GM18861 (cell line): Measurements from ENCODE around the gene CERS6.

Experiments
- ATAC-seq: cut with Tn5 transposase; IDR thresholded peaks from one replicate; pipeline ENCODE4 v1.9.1; 2021; ENCODE audit not compliant: unreplicated experiment

Gene CERS6

DNA sequence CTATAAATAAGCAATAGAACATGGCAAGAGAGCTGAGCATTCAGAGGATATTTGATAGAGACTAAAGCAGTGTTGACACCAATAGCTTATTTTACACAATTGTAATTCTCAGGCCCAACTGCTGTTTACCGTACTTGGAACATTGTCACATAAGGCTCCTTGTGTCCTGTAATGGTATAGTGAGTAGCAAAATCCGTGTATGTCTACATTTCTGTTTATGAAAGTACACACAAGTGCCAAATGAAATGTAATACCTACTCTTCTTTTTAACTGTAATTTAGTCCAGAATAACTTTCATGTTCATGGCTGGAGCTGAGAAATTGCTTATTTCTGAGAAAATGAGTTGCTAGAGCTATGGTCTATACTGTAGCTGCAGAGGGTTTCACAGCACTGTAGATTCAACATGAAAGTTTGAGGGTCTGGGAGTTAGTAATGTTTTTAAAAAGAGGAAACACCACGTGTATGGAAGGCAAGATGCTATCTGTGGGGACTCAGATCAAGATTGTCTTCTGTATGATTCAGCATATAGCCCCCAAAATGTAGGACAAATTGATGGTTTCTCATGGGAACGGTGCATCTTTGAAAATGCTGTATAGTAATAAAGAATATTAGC lies 236.2 kb downstream of the CERS6 start:
- no peak for ATAC-seq

DNA sequence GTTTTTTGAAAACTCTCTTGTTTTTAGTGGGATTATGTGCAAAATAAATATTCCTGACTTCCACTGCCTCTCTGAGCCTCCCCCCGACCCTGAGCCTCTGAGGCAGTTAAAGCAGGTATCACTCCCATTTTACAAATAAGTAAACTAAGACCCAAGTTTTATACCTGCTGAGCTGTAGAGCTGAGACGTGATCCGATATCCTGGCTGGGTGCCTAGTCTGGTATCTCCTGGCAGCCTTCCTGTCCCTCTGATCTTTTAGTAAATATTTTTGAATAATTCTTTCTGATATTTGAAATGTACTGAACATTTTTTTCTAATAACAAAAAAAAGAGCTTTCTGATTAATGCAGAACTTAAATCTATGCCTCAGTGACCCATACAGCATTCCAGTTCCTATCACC lies 238.1 kb downstream of the CERS6 start:
- ATAC-seq = no peak

DNA sequence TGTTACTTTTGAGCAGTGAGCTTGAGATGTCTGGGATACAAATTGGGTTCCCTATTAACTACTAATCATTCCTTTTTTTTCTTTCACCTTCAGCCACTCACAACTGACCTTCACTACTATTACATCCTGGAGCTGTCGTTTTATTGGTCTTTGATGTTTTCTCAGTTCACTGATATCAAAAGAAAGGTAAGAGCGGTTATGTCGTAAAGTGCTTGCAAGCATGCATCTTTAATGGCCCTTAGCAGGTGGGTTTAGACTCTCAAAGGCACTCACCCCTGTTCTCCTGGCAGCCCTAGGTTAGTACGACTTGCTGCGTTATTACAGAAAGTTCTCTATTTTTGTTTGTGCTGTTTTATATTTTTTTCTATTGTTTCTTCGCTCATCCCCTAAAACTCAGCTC lies 238.8 kb downstream of the CERS6 start:
- no peak for ATAC-seq

DNA sequence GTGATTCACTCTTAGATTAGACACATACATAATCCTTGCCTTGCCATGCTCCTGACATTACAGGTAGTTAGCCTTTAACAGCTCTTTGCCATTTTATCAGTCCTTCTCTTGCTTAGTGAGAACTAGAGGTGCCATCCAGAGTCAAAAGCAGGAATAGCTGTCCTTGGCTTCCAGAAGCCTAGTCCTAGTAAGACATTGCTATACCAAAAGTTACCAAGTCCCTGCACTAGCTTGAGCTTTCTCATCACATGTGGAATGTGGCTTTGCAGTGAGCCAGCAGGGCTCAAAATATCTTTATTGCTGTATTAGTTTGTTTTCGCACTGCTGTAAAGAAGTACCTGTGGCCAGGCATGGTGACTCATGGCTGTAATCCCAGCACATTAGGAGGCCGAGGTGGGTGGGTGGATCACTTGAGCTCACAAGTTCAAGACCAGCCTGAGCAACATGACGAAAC lies 241.6 kb downstream of the CERS6 start:
- no peak for ATAC-seq

DNA sequence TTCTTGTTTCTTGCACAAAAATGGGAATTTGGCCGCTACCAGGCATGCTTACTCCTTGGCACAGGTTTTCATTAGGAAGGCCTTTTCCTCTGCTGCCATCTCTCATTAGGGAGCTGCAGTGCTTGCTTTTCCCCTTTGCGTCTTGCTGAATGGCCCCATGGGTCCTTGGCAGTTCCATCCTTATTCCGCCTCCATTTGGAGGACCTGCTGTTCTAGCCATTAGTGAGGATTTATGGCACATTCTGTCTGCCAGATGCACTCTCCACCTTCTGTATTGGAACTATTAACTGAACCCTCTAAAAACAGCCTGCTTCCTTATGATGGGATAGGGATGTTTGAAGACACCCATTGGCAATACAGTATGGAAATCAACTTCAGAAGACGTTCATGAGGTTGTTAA lies 242.9 kb downstream of the CERS6 start:
- ATAC-seq = no peak

DNA sequence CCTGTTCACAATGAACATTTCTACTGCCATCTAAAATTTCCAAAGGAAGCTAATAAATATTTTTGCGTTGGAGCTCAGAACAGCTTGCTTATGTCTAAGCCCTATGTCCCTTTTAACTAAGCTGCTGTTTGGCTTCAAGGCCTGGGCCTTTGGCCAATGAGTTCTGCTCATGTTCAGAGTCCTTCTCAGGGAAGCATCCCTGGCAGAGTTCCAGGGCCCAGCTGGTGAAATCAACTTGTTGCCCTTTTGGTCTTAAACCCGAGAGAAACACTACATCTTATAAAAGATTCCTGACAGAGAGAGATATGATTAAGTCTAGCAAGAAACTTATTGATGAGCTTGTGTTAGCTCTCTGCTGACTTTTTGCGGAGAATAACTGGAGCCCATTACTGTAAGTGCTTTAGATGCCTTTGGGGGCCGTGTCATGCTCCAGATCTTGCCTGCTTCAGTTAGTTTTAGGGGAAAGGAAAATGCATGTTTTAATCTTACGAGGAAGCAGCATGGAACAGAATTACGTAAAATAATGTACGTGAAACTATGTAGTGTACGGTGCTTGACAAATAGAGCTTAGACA lies 243.9 kb downstream of the CERS6 start:
- ATAC-seq = no peak

DNA sequence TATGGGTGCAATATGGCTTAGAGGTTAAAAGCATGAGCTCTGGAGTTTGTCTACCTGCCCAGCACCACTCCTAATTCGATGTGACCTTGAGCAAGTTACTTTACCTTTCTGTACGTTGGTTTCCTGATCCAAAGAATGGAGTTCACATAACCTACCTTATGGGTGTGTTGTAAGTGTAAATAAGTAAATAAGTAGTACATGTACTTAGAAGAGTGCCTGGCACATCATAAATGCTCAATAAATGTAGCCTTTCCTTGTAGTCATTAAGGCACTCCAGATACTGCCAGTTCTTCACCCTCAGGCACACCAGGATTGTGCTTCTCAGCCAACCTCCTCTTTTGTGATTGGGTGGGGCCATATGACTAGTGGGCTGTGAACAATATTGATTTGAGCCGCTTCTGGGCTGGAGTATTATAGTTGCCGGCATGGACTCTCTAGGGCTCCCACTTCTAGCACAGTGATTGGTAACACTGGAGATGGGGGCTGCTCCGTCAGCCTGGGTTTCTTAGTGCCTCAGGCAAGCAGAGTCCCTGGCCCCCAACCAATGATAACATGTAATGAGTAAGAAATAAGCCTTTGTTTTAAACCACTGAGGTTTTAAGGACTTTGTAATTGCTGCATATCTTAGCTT lies 244.7 kb downstream of the CERS6 start:
- ATAC-seq = no peak

DNA sequence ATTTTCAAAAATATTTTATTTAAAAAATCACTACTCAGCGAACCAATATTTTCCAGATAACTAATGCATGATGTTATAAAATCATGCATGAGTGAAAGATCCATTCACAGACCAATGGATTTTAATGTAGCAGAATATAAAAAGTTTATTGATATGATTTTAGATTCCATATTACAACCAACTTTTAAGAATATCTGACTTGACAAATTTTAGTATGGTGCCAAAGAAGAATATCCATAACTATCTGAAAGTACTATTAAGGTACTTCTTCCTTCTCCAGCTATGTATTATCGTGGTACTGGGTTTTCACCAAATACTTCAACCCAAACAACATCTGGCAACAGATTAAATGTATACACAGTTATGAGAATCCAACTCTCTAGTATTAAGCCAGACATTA lies 246.5 kb downstream of the CERS6 start:
- no peak for ATAC-seq

DNA sequence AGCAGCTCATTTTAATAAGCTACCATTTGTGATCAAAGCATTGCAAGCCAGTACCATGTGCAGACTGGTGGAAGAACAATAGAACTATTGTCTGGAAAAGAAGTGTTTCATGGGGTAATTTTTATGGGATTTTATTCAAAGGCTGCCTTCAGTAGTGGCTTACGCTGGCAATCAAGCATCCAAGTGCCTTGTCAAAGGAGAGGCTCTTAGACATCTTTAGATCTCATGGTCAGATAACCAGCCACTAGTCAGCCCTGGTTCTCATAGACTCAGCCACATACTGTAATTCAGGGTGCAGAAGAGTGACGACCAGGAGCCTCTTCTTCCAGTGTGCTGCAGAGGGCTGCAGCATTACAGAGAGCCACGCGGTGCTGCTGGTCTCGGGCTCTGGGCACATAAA lies 247.9 kb downstream of the CERS6 start:
- ATAC-seq = no peak

DNA sequence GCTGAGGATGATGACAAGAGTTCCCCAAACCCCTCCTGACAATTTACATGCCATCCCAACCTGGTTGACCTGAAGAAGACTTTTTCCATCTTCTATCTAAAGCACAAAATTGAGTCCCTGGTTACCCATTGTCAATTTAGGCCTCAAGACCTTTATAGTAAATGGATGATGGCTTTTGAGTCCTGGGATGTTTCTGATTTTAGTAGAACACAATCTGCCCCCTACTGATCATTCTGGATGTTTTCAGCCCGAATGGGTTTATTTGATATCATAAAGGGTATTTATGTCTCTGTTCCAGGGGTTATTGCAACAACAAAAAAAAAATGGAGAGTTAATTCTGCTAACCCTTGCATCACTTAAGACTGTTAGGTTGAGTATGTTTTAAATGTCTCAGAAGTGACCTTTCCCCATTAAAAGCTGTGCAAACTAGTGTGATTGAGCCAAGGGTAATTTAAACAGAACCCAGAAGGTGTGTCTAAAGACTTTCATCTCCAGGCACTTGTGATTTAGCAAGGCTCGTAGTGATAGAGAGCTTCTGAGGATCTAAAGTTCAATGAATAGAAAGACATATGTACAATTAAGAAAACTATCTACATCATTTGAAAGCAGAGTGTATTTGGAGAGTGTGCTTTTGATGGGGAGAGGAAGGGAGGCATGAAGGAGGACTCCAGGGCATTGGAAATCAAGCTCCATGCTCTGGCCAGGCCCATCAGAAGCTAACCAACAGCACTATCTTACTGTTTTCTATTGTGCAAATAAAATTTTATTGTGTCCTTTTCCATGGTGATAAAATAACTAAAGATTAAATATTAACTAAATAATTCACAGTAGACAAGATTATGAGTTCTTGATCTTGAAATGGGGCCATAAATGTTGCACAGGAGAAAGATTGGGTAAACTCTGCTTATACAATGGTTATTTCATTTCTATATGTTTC lies 249.7 kb downstream of the CERS6 start:
- ATAC-seq = no peak

DNA sequence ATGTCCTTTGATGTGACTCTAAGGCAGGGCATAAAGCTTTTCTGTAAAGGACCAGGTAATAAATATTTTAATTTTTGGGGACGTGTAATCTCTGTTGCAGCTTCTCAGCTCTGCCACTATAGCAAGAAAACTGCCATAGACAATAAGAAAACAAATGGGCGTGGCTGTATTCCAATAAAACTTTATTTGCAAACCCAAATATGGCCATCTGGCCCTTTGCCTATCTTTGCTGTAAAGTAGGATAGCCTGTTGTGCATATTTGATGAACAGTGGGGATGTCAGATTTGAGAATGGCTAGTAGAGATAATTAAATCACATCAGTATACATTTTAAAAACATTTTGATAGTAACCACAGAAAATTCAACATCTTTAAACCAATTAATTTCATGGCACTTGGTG lies 250.7 kb downstream of the CERS6 start:
- ATAC-seq = no peak

DNA sequence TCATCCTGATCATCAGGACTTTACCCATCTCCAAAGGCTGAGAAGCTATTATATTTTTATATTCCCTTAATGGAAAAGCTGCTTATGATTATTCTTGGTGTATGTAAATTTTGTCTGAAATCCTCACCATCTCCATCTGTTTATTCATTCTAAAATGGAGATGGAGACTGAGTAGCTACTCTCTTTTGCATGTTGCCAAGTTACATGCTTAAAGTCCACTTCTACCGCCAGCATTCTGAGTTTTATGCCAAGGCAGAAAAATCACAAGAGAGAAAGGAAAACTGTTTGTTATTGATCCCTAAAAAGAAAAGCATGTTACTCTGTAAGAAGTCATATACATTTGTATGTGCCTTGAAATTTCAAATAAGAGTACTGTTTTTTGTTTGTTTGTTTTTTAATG lies 252.0 kb downstream of the CERS6 start:
- no peak for ATAC-seq

DNA sequence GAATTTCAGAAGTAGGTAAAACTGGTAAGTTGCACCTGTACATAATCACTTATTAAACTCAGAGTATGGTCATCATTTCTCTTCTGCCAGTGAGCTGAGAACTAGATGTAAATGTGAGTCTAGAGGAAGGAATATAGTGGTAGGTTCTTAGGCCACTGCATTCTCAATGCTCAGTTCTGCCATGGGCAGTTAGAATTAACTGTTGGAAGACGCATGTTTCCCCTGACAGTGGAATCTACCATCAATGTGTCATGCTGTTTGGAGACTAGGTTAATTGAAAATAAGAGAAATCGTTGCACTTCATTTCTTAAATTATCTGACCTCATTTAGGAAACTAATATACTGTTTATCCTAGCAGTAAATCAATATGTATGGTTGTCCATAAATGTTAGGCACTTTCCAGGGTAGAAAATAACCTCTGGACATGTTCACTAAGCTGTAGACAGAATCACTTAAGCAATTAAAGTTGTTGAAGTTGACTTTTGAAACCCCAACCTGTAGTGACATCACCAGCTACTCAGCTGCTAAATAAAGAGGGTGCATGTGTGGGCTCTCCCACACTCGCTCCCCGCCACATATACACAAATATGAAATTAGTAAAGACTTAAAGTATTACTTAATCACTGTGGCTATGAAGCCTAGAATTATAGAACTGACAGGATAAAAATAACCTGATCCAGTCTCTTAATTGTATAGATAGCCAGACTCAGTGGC lies 254.8 kb downstream of the CERS6 start:
- ATAC-seq = no peak

DNA sequence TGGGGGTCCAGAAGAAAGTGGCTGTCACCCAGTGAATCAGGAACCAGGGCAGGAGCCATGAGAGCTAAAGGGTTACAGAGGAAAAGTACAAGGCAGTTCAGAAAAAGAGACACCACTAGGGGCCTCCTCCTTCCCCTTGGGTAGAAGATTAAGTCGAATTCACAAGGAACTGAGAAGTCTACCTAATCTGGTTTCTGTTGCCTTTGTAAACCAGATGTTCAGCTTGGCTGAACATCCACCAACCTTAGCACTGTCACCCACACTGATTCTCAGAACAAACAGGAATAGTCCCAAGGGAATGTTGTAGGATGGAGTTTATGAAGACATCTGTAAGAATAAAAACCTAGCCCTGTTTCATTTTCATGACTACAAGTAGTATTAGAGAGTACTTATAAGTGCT lies 256.0 kb downstream of the CERS6 start:
- peak; percentile 99 for ATAC-seq

DNA sequence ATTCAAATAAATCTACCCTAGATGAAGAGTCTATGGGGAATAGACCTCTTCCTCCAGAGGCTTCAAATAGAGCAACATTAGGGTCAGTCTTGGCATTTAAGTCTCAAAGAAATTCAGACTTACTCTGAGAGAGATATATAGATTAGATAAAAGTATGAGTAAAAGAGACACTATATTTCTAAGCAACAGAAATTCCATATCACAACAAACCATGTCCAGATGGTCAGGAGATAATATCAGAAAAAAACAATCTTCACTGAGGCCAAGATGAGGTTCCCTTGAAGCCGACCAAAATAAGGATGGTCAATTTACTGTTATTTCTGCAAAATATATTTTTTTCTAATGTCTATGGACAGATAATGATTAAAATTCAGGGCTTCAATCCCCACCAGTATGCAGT lies 257.3 kb downstream of the CERS6 start:
- ATAC-seq = no peak

DNA sequence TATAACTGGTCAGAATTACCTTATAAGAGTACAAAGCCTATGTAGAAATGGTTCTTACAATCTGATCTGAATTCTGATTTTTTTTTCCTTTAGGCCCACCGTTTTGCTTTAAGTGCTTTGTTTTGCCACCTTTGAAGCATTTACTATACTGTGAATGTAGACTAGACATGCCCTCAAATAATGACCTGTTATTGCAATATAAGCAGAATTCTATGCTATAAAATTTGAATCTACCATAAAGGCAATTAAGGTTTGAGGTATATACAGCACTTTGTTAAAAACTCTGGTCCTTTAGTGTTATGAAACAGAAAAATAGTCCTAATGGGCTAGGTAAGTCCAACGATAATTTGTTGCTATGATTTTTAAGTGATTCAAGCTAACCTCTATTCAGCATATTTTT lies 259.8 kb downstream of the CERS6 start:
- no peak for ATAC-seq

DNA sequence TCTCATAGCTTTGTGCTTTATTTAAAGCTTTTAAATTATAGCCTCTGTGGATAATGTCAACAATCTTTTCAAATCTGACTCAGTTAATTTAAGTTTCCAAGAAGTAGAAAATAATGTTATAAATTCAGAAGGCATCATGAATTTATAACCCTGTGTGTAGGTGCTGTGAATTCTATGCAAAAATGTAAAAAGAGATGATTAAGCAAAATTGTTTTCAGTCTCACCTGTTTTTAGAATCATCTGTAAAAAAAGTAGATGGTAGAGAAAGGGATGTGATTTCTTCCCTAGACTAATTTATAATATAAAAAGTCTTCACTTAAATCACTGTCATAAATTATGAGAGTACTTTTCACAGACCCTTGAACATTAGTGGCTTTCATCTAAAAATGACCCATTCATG lies 260.8 kb downstream of the CERS6 start:
- ATAC-seq = no peak

DNA sequence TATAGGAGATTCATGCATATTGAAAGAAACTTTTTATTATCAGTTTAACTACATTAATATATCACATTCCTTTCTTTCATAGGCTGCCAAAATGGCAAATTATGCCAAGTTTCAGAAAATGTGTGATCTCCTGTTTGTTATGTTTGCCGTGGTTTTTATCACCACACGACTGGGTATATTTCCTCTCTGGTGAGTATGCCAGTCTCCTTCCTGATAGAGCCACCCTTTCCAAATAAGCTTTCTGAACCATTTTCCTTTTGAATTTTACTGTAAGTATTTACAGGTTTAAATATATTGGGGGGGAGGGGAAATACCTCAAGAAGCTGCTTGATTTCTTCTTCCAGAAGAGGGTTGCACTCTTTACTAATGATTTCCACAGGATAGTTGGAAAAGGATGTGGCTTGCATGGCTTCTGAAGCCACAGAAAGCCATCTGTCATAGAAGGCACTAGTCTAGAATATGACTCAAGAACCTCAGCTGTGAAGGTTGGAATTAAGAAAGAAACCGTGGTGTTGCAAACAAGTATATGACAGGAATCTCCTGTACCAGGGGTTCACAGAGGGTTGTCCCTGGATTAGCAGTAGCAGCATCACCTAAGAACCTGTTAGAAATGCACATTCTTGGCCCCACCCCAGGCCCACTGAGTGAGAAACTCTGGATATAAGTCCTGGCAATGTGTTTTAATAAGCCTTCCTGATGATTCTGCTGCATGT lies 261.9 kb downstream of the CERS6 start:
- ATAC-seq = no peak

DNA sequence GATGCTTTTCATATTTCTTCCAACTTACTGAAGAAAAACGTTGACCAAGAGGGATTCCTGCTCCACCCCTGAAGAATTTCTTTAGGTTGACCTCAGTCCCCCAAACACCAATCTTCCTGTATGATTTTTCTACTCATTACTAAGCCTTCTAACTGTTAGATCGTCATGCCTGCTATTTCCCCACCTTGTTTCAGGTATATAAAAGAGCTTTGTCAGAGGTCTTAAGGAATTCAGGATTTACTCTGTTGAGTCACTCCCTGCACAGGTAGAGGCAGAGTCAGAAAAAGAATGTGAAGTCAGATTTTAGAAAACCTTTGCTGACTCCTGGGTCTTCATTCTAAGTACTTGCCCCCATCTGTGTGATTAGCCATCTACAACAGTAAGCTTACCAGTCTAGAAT lies 262.6 kb downstream of the CERS6 start:
- ATAC-seq = no peak

DNA sequence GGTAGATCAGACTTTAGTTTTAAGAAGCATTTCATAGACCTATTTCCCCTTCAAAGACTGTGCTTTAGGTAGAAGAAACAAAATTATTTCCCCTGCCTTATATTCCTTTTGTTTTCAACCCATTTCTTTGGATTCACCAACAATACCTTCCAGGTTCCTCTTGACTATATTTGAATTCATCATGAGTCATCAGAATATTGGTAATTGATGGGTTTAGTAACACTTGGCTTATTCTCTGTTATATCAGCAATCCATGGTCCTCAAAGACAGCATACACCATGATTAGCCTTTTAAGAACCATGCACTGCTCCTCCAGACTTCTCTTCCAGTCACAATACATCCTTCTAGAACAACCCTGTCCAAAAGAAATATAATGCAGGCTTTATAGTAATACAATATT lies 263.4 kb downstream of the CERS6 start:
- no peak for ATAC-seq
